HTERT RPE-1 (cell line): ENCODE data around the gene TSPAN14.
"Not testable (repeated sequence)": the region's sequence is repeated elsewhere in the genome, so short reads cannot be mapped to it uniquely, and the experiment has no call there.

Experiments used
- in situ Hi-C: fragments of 300-500 bp; cut with MboI; formaldehyde crosslinking; loops from 4 replicates; pipeline ENCODE4 v1.14.3; 2020; ENCODE audit warnings: low sequenced_read_pairs

TSPAN14 gene

DNA sequence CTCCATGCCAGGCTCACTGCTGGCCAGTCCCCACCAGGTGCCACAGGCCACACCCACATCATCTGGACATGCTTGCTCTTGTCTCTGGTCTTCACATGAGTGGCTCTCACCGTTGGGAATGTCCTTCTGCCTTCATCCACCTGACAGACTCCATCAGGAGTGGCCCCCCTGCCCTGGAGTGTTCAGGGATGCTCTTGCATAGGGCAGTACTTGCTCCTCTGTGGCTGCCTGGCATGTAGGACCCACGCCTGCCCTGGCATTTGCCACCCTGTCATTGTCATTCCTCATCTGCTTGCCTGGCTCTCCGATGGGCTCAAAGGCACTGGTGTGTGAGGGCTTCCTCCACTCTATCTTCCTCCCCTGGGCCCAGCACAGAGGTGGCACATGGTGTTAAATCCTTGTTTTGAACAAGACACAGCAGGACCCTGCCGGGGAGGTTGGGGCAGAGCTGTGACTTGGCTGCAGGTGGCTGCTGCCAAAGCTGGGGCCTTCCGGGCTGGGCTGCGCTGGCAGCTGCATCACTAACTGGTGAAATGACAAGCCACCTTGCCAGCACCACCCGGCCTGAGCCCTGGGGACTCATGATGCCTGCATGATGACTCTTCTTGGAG is 85.4 kb downstream of the TSPAN14 start:
- in situ Hi-C loops = no loop called here

DNA sequence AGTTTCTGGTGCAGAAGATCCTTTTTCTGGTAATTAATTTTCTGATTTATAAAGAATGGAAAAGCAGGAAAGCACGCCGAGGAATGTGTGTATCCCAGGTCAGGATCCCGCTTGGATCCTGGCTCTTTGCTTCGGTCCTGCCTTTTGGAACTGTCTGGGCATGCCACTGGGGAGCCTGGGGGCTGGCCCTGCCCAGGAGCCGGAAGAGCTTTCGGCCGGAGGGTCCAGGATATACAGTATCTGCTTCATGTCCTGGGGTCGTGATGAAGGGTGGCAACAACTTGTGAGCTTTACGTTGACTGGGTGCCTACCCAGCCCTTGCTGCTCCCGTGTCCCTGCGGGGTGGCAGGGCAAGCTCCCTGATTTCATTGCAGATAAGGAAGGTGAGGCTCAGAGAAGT is 86.0 kb downstream of the TSPAN14 start:
- in situ Hi-C loops = no loop called here

DNA sequence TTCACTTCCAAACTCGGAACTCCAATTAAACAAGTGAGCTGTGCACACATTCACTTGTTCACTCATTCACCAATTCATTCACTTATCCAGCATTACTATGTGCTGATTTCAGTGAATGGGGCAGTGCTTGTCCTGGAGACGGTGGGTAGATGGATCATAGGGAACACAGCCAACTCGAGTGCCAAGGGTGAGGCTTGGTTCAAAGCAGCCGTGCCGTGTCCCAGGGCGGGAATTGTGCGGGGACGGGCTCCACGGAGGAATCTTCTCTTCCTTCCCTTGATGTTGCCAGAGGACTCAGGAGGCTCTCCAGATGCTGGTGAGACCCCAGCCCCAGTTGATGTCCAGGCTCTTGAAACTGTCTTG is 86.5 kb downstream of the TSPAN14 start:
- in situ Hi-C loops = no loop called here

DNA sequence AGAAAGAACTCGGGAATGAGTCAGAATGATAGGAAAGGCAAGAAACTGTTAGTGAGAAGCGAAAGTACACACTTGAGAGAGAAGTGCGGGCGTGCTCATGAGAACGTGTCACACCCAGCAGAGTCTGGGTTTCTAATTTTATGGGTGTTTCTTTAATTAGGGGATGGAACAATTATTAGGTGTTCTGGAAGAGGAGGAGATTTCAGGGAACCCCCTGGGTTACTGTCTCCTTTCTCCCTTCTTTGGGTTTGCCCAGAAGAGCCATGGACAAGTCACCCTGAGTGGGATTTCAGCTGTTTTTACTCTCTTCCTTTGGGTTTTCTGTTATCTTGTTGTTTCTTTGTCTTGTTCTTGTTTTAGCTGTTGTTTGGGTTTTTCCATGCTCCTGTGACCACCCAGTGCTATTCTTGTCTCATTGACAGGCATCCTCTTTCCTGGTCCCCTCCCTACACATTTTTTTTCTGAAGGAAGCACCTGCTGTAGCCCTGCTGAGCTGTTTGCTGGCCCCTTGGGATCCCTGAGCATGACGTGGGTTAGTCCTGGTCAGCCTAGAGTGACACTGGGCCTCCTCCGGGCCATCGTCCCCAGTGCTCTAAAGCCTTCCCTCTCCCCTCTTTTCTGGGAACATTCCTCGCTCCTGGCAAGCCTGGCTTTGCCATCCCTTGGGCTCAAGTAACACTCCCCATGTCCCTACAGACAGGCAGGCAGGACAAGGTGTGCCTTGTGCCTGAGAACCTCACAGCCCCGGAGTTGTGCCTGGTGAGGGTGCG is 87.1 kb downstream of the TSPAN14 start:
- in situ Hi-C loops = no loop called here

DNA sequence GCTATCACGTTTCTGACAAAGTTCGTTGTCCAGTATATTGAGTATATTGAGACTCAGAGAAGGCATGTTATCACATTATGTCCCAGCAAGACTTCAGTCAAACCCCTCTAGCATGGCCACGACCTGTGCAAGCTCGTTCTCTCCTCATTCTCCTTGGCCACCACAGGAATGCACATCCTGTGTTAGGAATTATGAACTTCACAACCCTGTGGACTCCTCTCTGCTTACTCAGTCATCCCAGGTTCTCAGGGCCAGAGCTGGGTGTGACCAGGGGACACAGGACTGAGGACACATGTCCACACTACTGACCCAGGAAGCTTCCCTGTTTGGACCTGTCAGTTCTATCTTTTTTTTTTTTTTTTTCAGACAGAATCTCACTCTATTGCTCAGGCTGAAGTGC is 87.9 kb downstream of the TSPAN14 start:
- in situ Hi-C loops = no loop called here

DNA sequence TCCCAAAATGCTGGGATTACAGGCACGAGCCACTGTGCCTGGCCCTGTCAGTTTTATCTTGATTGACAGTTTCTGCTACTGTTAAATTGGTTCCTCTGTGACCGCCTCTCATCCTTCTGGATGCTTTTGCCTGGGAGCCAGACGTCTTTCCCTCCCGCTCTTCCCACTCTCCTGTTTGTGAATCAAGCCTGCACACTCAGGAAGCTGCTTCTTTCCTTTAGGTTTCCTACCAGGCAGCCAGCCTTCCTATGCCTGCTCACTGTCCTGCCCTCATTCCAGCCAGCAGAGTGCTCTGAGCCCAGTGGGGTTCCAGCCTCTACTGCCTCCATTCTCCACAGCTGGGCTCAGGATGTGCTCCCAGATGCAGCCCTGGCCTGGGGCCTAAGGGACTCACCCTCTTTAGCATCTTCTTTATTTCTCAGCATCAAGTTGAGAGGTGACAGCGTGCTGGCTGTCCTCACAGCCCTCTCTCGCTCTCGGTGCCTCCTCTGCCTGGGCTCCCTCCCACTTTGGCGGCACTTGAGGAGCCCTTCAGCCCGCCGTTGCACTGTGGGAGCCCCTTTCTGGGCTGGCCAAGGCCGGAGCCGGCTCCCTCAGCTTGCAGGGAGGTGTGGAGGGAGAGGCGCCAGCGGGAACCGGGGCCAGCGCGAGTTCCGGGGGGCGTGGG is 88.7 kb downstream of the TSPAN14 start:
- in situ Hi-C loops = no loop called here

DNA sequence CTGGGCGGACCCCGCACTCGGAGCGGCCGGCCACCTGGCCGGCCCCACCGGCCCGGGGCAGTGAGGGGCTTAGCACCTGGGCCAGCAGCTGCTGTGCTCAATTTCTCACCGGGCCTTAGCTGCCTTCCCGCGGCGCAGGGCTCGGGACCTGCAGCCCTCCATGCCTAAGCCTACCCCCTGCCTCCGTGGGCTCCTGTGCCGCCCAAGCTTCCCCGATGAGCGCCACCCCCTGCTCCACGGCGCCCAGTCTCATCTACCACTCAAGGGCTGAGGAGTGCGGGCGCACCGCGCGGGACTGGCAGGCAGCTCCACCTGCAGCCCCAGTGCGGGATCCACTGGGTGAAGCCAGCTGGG is 89.2 kb downstream of the TSPAN14 start:
- in situ Hi-C loops = not testable (repeated sequence)

DNA sequence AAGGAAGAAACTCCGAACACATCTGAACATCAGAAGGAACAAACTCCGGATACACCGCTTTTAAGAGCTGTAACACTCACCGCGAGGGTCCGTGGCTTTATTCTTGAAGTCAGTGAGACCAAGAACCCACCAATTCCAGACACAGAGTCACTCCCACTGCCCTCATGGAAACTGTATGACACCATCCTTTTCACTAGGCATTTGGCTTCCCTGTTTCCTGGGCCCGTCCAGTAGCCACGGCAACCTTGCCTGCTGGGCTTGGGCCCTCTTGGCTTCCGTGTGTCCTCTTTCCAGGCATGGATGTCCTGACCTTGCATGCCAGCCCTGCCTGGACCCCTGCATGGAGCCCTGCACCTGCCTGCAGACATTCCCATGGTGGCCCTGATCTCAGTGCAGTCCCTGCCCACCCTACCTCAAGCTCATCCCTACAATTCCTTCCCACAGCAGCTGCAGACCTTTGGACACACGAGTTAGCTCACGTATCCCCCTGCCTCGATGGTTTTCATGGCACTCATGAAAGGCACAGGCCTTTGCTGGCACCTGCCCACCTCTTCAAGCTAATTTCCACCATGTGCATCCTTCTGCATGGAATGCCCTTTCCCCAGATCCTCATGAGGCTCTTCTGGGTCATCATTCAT is 90.3 kb downstream of the TSPAN14 start:
- in situ Hi-C loops = no loop called here

DNA sequence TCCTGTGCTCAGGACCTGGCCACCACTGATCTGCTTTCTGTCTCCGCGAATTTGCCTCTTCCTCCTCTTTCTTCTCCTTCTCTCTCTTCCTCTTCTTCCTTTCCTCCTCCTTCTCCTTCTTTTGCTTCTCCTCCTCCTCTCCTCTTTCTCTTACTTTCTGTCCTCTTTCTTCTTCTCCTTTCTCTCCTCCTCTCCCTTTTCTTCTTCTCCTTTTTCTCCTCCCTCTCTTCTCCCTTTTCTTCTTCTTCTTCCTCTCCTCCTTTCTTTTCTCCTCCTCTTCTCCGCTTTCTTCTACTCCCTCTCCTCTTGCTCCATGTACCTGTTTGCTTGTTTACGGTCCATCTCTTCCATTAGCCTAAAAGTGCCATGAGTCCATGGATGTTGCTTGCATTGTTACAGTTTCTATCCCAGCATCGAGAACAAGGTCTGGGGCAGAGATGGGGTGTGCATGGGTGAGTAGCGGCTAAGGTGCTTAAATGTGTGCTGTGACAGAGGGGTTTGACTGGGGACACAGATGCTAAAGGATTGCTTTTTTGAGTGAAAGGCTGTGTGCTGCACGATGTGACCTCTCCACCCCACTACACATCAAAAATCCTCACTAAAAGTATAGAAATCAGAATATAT is 91.3 kb downstream of the TSPAN14 start:
- in situ Hi-C loops = no loop called here

DNA sequence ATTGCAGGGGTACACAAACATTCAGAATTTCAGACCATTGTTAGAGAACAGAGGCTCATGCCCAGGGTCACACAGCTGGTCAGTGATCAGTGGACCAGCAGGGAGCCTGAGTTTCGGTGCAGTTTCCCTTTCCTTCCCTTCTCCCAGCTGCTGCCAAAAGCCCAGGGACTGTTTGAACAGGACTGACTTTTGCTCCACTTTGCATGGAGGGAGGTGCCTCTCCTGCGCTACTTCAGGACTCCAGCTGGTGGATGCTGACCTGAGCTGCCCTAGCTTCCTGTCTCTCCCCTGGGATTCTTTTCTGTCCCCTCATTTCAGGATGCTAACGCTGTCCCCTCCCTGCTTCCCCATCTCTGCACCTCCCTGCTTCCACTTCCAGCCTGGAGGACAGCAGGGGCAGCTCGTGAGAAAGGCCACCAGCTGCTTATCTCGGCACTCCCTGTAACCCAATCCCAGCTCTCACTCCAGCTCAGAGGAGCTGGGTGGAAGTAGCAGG is 98.1 kb downstream of the TSPAN14 start:
- in situ Hi-C loops = no loop called here

DNA sequence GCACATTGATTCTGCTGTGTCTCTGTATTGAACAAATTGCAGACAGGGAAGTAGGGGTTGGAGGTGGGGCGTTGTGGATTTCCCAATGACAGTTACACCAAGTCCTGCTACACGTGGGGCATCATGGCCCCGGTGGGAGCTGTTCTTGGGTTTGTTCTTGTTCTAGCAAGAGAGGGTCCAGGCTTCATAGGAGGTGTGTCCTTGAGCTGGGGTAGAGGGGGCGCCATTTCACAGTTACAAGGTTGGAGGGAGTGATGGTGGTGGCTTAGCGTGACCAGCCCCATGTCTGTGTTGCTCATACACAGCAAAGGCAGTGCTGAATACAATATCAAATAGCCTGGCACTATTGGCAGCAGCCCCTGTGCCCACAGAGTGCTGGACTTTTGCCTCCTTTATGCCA is 99.3 kb downstream of the TSPAN14 start:
- in situ Hi-C loops = no loop called here

DNA sequence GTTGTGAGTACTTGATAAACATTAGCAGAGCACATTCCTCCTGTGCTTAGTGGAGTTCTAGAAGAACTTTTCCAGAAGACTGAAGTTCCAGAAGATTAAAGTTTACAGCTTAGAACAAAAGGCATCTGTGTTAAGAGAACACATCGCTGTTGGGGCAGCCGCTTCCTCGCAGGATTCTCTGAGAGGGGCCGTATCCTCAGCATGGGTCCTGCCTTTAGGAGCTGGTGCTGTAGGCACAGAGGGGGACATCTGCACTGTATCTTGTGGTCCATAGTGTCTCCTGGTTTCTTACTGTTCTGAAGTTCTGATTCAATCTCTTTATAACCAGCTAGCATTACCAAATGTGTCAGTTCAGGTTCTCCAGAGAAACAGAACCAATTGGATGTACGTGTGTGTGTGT is 99.9 kb downstream of the TSPAN14 start:
- in situ Hi-C loops = no loop called here

DNA sequence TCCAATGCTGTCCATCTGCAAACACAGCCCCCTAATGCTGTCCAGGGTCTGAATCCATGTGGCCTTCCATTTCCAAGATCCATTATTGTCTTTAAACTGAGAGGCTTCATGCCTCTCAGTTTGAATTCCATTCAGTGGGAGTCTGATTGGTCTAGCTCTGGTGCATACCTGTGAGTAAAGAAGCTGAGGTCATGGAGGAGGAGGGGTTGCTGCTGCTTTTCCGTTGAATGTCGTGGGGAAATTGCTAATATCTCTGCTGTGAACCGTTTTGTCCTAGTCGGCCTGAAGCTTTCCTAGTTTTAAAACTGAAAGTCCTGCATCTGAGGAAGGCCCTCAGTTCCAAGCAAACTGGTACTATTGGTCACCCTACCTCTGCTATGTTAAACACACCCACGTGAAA is 101.3 kb downstream of the TSPAN14 start:
- in situ Hi-C loops = no loop called here

DNA sequence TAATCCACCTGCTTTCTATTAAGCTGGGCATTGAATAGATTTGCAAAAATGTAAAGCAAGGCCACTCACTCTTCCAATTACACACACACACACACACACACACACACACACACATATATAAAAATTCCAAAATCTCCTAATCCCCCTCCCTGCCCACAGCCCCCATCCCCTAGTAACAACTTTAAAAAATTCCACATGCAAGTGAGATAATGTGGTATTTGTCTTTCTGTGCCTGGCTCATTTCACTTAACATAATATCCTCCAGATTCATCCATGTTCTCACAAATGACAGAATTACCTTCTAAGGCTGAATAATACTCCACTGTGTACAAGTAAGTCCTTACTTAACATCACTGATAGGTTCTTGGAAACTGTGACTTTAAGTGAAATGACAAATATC is 107.8 kb downstream of the TSPAN14 start:
- in situ Hi-C loops = no loop called here

DNA sequence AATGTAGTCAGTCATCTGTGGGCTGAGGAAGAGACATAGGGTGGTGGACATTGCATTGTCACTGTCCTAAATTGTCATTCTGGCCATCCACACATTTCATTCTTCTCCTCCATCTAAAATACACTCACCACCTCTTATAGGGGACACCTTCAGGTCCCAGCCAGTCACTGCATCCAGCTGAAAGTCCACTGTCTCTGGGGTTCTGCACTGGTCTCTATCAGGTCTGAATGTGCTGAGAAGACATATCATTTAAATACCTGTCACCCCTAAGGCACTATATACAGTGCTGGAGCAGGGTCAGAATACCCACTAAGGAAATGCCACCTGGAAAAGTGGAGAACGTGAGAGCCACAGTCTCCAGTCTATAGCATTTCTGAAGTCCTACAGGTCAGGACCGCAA is 113.2 kb downstream of the TSPAN14 start:
- in situ Hi-C loops = no loop called here

DNA sequence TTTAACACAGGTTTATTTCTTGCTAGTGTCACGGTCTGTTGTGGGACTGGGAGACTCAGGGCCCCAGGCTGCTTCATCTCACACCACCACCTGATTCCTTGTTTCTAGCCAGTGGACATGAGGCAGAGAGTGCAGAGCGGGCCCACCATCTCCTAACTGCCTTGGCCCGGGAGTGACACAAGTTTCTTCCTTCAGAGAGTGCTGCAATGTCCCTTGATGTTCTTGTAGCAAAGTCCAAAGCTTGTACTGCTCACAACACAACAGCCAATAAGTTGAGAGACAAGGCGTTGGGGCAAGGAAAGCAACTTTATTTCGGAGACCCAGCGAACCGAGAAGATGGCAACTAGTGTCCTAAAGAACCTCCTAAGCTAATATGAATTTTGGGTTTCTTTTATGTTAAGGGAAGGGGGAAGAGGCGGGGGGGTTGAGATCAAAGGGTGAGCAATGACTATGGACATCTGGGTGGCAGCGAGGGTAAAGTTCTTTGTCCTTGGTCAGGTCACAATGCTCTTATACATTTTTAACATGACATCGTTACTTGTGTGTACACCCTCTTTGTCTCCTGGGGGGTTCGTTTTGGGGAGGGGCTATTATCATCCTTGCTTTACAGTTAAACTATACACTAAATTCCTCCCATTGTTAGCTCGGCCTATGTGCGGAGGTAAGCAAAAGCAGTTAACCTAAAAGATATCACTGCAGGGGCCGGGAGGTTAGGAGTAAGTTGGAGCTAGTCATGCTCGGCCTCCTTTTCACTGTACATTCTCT is 115.2 kb downstream of the TSPAN14 start:
- in situ Hi-C loops = no loop called here

DNA sequence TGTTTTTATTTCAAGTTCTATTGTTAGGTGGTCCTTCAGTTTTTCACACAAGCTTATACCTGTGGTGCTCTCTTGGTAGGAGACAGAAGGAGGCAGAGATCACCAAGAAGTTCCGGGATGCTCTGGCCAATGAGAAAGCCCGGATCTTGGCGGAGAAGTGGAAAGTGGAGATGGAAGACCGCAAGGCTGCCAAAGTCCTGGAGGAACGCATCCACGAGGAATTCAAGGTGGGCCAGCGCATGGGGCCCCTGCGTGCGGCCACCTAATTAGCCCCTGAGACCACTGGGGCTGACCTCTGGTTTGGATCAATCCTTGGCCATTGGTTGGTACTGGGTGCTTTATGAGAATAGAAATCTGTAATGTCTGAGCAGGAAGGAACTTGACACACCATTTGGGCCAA is 117.2 kb downstream of the TSPAN14 start:
- in situ Hi-C loops = no loop called here

DNA sequence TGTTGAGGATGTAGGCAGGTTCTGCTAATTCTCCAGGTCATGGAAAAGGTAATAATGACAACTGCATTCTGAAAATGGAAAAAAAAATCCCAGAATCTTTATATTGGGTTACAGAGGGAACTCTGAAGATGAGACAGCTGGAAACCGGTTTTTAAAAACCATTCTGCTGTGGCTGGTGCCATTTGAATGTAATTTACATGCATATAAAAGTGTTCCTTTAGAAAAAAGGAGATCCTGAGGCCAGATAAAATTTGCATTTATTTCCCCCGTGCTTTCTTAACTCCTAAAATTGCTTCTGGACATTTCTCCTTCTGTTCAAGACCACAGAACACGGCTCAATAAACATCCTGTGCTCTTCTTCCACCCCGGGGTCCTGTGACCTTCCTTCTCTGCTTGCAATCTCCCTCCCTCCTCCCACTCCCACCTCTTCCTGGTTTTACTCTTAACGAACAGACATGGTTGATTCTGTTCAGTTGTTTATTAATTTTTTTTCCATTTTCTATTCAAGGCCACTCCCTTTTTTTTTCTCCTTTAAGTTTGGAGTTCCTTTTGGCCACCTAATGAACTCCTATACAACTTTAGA is 125.2 kb downstream of the TSPAN14 start:
- in situ Hi-C loops = no loop called here

DNA sequence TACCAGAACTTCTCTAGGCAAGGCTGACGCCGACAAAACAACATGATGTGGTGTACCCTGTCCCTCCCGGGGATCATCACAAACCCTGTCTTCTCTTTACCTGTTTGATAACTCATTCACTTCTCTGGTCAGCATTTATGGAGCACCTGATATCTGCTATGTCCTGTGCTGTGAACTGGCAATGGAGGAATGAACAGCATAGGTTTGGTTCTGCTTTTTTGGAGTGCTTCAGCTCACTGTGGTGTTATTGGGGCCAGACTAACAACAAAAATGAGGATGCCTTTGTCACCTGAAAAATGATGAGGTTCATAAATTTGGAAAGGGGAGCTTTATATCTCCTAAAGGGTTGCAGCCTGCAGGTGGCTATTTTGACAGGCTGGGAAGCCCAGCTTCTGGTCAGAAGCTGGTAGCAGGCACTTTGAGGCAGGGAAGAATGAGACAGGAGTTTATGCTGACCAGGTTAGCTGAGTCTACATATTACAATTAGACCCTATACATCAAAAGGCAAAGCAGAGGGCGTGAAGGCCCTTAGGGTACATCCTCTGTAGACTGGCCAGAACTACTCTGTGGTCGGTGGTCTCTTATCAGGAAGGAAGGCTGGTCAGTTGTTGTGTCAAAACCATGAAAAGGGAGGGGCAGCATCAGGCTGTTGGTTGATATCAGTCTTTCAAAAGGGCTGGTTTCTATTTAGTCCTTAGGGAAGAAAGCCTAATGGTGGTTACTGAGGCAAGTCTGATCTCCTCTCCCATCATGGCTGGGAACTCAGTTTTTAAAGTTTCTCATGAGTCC is 125.9 kb downstream of the TSPAN14 start:
- in situ Hi-C loops = no loop called here
